Neuronal stem cell (in vitro differentiated cells): ENCODE measurements around the gene INSC.

ENCODE experiments used
- DNase-seq: peaks from one replicate; pipeline ENCODE4 v3.0.0-alpha.2; 2013; ENCODE audit warnings: low spot score
- H2AFZ ChIP-seq: one replicate; pipeline ENCODE4 v1.6.1; 2013; ENCODE audit warnings: mild to moderate bottlenecking, low read length, inconsistent platforms
- H2AK5ac ChIP-seq: 2 replicates; pipeline ENCODE4 v1.6.1; 2013; ENCODE audit warnings: low read depth, mild to moderate bottlenecking, inconsistent platforms, low read length, moderate library complexity, mixed read lengths
- H2BK120ac ChIP-seq: 2 replicates; pipeline ENCODE4 v1.6.1; 2013; ENCODE audit warnings: low read depth, mild to moderate bottlenecking, inconsistent platforms, low read length, moderate library complexity, mixed read lengths
- H2BK12ac ChIP-seq: one replicate; pipeline ENCODE4 v1.6.1; 2013; ENCODE audit warnings: low read length, inconsistent platforms
- H2BK15ac ChIP-seq: 2 replicates; pipeline ENCODE4 v1.6.1; 2013; ENCODE audit warnings: mild to moderate bottlenecking, low read length, inconsistent platforms, mixed read lengths
- H2BK5ac ChIP-seq: one replicate; pipeline ENCODE4 v1.6.1; 2013; ENCODE audit warnings: inconsistent platforms, mild to moderate bottlenecking, low read length, moderate library complexity
- H3K14ac ChIP-seq: one replicate; pipeline ENCODE4 v1.6.1; 2013; ENCODE audit warnings: low read length, inconsistent platforms
- H3K18ac ChIP-seq: 2 replicates; pipeline ENCODE4 v1.6.1; 2013; ENCODE audit warnings: low read length, inconsistent platforms
- H3K23ac ChIP-seq: 2 replicates; pipeline ENCODE4 v1.6.1; 2013; ENCODE audit warnings: low read depth, mild to moderate bottlenecking, mixed read lengths, low read length, inconsistent platforms; ENCODE audit not compliant: poor library complexity
- H3K27ac ChIP-seq: replicated peaks from 3 replicates; pipeline ENCODE4 v1.5.1; 2013; ENCODE audit warnings: low read length, inconsistent platforms
- H3K27me3 ChIP-seq, 3 experiments: 2 replicates each; pipeline ENCODE4 v1.6.1; 2013; ENCODE audit warnings: low read length in 3 of 3, mild to moderate bottlenecking in 2 of 3, inconsistent platforms in 1 of 3, low read depth in 1 of 3, mixed read lengths in 1 of 3, moderate library complexity in 1 of 3; ENCODE audit not compliant: control insufficient read depth in 3 of 3, insufficient read depth in 3 of 3
- H3K36me3 ChIP-seq, 2 donors: replicated peaks in 1 of 2; 2 replicates each; pipeline ENCODE4 v1.6.1; 2013; ENCODE audit warnings: low read length in 2 of 2; ENCODE audit not compliant: control insufficient read depth in 2 of 2, insufficient read depth in 2 of 2
- H3K4ac ChIP-seq: 2 replicates; pipeline ENCODE4 v1.6.1; 2013; ENCODE audit warnings: inconsistent platforms, mild to moderate bottlenecking, low read length, moderate library complexity
- H3K4me1 ChIP-seq, 2 donors: 1 replicate in 1 of 2; 2 replicates in 1 of 2; pipeline ENCODE4 v1.6.1; 2013; ENCODE audit warnings: low read length in 2 of 2, low read depth in 1 of 2; ENCODE audit not compliant: control insufficient read depth in 2 of 2, insufficient read depth in 1 of 2
- H3K4me2 ChIP-seq: one replicate; pipeline ENCODE4 v1.6.1; 2013; ENCODE audit warnings: mild to moderate bottlenecking, low read length, inconsistent platforms; ENCODE audit not compliant: insufficient read depth, poor library complexity, severe bottlenecking
- H3K4me3 ChIP-seq, 2 donors: 2 replicates each; pipeline ENCODE4 v1.5.1; 2013; ENCODE audit warnings: low read length in 2 of 2, mild to moderate bottlenecking in 2 of 2, inconsistent platforms in 1 of 2, moderate library complexity in 1 of 2
- H3K79me1 ChIP-seq: one replicate; pipeline ENCODE4 v1.6.1; 2013; ENCODE audit warnings: low read depth, mild to moderate bottlenecking, inconsistent platforms, low read length, moderate library complexity
- H3K9ac ChIP-seq: one replicate; pipeline ENCODE4 v1.6.1; 2013; ENCODE audit warnings: mild to moderate bottlenecking, low read depth, low read length, inconsistent platforms; ENCODE audit not compliant: poor library complexity
- H3K9me3 ChIP-seq, 2 donors: replicated peaks in 1 of 2; 2 replicates each; pipeline versions ENCODE3 to v1.6.1; 2013; ENCODE audit warnings: low read length in 2 of 2, mild to moderate bottlenecking in 2 of 2, inconsistent platforms in 1 of 2, low read depth in 1 of 2, mixed read lengths in 1 of 2, moderate library complexity in 1 of 2; ENCODE audit not compliant: control insufficient read depth in 2 of 2, insufficient read depth in 1 of 2
- H4K8ac ChIP-seq: one replicate; pipeline ENCODE4 v1.6.1; 2013; ENCODE audit warnings: low read depth, mild to moderate bottlenecking, inconsistent platforms, low read length, moderate library complexity
- H4K91ac ChIP-seq: one replicate; pipeline ENCODE4 v1.6.1; 2013; ENCODE audit warnings: low read length, low read depth, mild to moderate bottlenecking, inconsistent platforms; ENCODE audit not compliant: poor library complexity
- WGBS, 2 donors: extraction: QIAGEN DNeasy Blood & Tissue Kit; methylation state at CpG; one replicate each; pipeline ENCODE4 v1.1.7; 2013; ENCODE audit warnings: missing lambda C conversion rate in 2 of 2, mixed read lengths in 1 of 2; ENCODE audit not compliant: insufficient read length in 2 of 2, insufficient replicate concordance in 1 of 2; ENCODE audit errors: extremely low coverage in 2 of 2; 5-methylcytosine and 5-hydroxymethylcytosine counted together

The INSC gene

DNA sequence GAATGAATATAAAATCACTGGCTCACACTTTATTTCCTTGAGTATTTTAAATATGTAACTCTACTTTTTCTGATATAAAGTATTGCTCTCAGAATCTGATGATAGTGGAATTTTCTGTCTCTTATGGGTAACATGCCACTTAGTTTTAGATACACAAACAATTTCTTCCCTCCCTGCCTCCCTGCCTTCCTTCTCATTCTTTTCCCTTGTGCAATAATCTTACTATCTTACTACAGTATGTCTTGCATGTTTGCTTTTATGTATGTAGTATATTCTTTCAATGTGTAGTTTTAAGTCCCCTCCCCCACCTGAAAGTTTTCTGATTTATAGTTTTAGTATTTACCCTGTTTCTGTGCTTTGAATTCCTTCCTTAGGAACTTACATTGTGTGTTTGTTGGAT is 48.4 kb downstream of the INSC start:
- Histone ChIP-seq H3K4ac (no peak overlapping the region), H4K8ac (no peak overlapping the region), H2BK15ac (no peak overlapping the region), H3K9ac (no peak overlapping the region), H3K36me3 (no peaks in the 10 kb centered on the region), H2AFZ (no peak overlapping the region), H3K79me1 (no peaks in the 10 kb centered on the region), H2BK5ac (no peak overlapping the region), H2BK120ac (no peak overlapping the region), H3K4me3 (no peak overlapping the region), H3K14ac (no peak overlapping the region), H3K27ac (no peak overlapping the region), H3K9me3 (no peaks in the 10 kb centered on the region), H2AK5ac (no peak overlapping the region), H3K18ac (no peak overlapping the region), H4K91ac (no peak overlapping the region), H3K27me3 (no peaks in the 10 kb centered on the region), H3K4me2 (no peak overlapping the region), H2BK12ac (no peak overlapping the region), H3K23ac (no peak overlapping the region), H3K4me1 (peaks cover 0 to 2% of the 10 kb centered on the region in 2 donors)
- DNase-seq = no peak

- Histone ChIP-seq H4K91ac (no peak overlapping the region), H3K18ac (no peak overlapping the region), H3K4me3 (no peak overlapping the region), H2BK12ac (no peak overlapping the region), H3K9me3 (peaks cover 0 to 2% of the 10 kb centered on the region in 2 donors), H3K4me1 (no peaks in the 10 kb centered on the region), H4K8ac (no peak overlapping the region), H3K4me2 (no peak overlapping the region), H3K4ac (no peak overlapping the region), H2AK5ac (no peak overlapping the region), H3K9ac (no peak overlapping the region), H3K14ac (no peak overlapping the region), H3K79me1 (no peaks in the 10 kb centered on the region), H3K36me3 (no peaks in the 10 kb centered on the region), H2BK120ac (no peak overlapping the region), H2BK15ac (no peak overlapping the region), H3K27me3 (no peaks in the 10 kb centered on the region), H3K27ac (no peak overlapping the region), H2AFZ (no peak overlapping the region), H3K23ac (no peak overlapping the region), H2BK5ac (no peak overlapping the region)
- DNase-seq = no peak
Observed at GRCh38 chr11:15166204-15166603, 51.5 kb downstream of the INSC start.

DNA sequence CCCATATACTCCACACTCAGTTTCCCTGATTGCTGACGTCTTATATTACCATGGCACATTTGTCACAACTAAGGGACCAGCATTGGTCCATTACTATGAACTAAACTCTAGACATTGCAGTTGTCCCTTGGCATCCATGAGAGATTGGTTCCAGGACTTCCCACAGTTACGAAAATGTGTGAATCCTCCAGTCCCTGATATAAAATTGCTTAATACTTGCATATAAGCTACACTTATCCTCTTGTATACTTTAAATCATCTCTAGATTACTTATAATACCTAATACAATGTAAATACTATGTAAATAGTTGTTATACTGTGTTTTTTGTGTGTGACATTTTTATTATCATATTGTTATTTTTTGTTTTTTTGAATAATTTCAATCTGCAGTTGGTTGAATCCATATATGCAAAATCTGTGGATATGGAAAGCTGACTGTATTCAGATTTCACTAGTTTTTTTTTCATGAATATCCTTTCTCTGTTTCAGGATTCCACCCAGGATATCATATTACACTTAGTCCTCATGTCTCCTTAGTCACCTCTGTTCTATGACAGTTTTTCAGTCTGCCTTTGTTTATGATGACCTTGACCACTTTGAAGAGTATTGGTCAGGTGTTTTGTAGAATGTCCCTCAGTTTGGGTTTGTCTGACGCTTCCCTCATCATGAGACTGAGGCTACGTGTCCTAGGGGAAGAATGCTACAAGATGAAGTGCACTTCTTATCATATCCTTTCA is 55.3 kb downstream of the INSC start:
- no peak for DNase-seq
- Histone ChIP-seq H3K4me1 (no peaks in the 10 kb centered on the region), H3K79me1 (no peaks in the 10 kb centered on the region), H2BK120ac (no peak overlapping the region), H4K91ac (no peak overlapping the region), H2BK15ac (no peak overlapping the region), H2AFZ (no peak overlapping the region), H3K9ac (no peak overlapping the region), H2BK5ac (no peak overlapping the region), H3K18ac (no peak overlapping the region), H2BK12ac (no peak overlapping the region), H3K23ac (no peak overlapping the region), H3K4me2 (no peak overlapping the region), H3K4ac (no peak overlapping the region), H3K27me3 (no peaks in the 10 kb centered on the region), H3K9me3 (peaks cover 0 to 2% of the 10 kb centered on the region in 2 donors), H3K27ac (no peak overlapping the region), H3K4me3 (no peak overlapping the region), H2AK5ac (no peak overlapping the region), H3K36me3 (no peaks in the 10 kb centered on the region), H3K14ac (no peak overlapping the region), H4K8ac (no peak overlapping the region)
- WGBS, 2 donors = no CpG with 5 or more reads among the region's 4 CpGs

GRCh38 chr11:15170698-15171097 is 56.0 kb downstream of the INSC start:
- no peak overlapping the region for H3K14ac ChIP-seq
- H2BK5ac ChIP-seq = no peak overlapping the region
- no CpG with 5 or more reads among the region's 3 CpGs for WGBS, 2 donors
- no peak overlapping the region for H2BK12ac ChIP-seq
- H3K9ac ChIP-seq = no peak overlapping the region
- H3K23ac ChIP-seq = no peak overlapping the region
- no peak overlapping the region for H3K4me2 ChIP-seq
- peaks cover 0 to 3% of the 10 kb centered on the region in 2 donors for H3K9me3 ChIP-seq
- no peaks in the 10 kb centered on the region for H3K4me1 ChIP-seq
- DNase-seq = no peak
- H3K27ac ChIP-seq = no peak overlapping the region
- H3K36me3 ChIP-seq = no peaks in the 10 kb centered on the region
- H2AK5ac ChIP-seq = no peak overlapping the region
- H3K27me3 ChIP-seq = no peaks in the 10 kb centered on the region
- no peak overlapping the region for H2BK120ac ChIP-seq
- H3K4ac ChIP-seq = no peak overlapping the region
- no peak overlapping the region for H4K8ac ChIP-seq
- no peak overlapping the region for H2AFZ ChIP-seq
- no peak overlapping the region for H3K18ac ChIP-seq
- no peak overlapping the region for H4K91ac ChIP-seq
- H3K79me1 ChIP-seq = no peaks in the 10 kb centered on the region
- H3K4me3 ChIP-seq = no peak overlapping the region
- no peak overlapping the region for H2BK15ac ChIP-seq
